SIG-M5 (cell line): ENCODE measurements around the gene CD80.

Source experiments
- DNase-seq: peaks from one replicate; lab custom pipeline; 2025; lab: John Stamatoyannopoulos, UW

Gene CD80

DNA sequence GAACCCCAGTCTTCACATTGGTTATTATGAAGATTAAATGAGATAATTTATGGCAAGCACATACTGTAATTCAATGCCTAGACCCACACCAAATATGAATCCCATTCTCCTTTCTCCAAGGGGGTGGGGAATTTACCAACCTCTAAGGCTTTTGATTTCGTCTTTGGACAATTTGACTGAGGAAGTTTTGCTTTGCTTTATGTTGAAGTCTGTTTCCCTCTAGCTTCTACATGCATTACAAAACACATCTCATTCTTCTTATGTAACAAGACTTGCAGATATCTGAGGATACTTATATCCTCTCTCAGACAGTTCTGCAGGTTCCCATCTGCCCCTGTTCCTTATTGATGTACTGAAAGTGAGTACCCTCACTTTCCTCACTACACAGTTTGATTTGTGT, 12.2 kb downstream of the CD80 start:
- DNase-seq: no peak

DNA sequence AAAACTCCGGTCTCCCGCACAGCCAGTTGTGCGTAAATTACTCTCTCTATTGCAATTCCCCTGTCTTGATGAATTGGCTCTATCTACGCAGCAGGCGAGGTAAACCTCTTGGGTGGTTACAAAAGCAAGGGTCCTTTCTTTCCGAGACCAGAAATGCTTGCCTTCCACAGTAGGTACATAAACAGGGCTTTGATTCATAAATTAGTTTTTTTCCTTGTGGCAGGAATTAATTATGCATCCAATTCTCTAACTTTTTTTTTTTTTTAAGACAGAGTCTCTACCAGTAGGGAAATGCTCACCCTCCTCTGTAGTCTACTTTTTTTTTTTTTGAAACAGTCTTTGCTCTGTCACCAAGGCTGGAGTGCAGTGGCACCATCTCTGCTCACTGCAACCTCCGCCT, 16.3 kb downstream of the CD80 start:
- no peak for DNase-seq

DNA sequence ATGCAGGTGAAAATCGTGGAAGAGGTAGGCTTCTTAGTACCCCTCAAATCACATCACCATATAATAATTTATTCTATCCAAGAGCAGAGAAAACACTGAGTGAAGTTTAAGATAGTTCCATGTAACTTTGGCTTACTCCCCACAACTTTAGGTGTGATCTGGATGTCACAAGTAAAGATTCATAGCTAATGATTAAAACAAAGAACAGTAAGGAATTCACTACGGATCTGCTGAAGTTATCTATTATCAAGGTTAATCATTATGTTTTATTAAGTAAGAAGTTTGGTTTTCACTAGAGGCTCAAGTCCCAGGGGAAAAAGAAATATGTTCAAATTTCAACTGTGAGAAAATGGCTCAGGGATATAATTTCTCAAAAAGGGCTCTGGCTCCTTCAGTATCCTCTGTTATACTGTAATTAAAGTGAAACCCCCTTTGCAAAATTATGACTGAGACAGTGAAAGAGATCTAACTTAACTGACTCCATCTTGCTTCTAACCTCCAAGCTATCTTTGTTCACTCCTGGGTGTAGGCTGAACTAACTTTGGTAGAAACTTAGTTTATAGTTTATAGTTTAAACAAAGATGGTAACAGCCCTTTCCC, 17.1 kb downstream of the CD80 start:
- no peak for DNase-seq

DNA sequence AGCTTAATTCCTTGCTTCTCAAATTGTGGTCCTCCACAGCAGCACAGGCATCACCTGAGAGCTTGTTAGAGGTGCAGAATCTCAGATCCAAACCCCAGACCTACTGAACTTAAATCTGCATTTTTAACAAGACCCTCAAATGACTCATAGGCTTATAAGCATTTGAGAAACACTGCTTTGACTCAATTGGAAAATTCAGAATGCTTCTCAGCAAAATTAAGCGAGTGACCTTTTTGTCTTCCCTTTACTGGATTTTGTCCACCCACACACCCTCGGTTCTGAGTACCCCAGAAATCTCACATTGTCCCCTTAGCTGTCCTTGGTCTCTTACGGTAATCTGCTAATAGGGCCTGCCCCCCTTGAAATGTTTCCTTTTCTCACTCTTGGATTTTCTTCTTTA, 17.9 kb downstream of the CD80 start:
- DNase-seq: no peak

DNA sequence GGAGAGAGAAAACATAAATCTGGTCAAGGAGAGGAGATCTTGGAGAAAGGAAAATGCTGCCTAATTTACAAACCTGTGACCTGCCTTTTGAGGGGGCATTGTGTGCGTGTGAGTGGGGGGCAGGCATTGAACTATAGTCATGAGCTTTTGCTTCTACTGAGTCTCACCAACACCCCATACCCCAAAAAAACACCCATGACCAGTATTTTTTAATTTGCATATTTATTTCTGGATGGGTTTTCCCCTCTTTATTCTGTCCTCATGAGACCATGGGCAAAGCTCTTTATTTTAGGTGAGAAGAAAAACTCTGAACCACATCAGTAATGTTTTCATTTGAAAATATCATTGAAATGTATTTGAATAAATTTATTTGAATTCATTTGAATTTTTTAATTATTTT, 20.6 kb downstream of the CD80 start:
- no peak for DNase-seq

DNA sequence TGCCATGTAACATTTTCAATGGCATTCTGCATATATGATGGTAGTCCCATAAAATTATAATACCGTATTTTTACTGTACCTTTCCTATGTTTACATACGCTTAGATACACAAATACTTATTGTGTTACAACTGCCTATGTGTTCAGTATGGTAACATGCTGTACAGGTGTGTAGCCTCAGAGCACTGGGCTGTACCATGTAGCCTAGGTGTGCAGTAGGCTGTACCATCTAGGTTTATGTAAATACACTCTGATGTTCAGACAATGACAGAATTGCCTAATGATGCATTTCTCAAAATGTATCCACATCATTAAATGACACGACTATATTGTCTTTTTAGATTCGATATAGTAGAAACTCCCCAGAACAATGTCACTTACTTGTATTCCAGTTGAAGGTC, 22.7 kb downstream of the CD80 start:
- no peak for DNase-seq

DNA sequence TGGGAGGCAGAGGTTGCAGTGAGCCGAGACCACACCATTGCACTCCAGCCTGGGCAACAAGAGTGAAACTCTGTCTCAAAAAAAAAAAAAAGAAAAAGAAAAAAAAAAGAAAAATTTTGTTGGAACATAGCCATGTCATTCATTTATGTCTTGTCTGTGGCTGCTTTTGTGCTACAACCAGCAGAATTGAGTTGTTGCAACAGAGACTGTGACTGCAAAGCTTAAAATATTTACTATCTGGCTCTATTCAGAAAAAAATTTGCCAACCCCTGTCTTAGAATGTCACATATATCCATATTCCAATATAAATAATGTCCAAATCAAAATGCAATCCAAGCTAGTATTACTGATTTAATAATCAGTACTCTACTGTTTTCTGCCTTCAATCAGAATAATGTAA, 25.1 kb downstream of the CD80 start:
- no peak for DNase-seq

DNA sequence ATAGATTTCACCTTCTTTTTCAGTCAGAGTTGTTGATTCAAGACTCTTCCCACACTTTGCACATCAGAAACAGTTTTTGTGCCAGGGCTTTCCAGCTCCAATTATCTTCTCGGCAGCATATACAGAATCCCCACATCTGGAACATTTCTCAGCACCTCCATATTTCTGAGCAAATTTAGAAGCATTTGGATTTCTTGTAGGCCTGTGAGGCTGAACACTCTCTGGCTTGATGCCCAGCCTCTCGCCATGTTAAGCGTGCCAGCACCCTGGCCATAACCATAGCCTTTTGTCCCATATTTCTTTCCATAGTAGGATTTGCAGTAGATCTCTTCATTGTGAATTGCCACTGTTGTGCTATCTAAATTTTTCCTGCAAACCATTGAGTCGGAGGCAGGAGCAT, 28.3 kb downstream of the CD80 start:
- DNase-seq: no peak

DNA sequence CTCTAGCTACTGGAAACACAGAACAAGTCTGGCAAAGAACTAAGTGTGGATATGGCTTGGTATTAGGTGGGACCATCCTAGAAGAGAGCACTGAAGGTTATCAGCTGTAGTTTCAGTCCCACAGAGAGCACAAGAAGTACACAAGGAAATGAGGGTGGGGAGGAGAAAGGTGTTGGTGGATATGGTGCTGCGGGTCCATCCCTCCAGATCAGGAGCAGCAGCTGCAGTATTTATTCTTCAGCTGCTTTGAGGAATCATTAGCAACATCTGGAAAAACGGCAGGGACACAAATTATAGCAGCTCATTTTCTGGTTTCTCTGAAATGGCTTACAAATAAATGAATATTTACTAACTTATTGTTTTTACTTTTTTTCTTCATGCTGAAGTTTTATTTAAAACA, 29.0 kb downstream of the CD80 start:
- no peak for DNase-seq

DNA sequence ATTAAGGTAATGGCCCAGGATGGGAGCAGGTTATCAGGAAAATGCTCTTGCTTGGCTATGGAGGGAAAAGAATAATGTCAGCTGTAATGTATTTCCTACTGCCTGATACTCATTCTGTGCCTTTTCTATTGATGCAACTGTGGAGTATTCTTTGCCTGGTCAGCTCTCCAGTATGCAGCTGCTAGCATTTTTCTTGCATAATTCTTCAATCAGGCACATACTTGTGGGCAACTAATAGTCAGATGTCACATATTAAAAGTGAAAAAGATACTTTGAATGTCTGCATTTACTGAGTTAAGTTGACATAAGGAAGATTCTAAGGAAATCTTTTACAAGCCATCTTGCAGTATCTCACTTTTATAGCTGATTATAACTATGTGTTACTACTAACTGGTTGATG, 29.5 kb downstream of the CD80 start:
- no peak for DNase-seq

DNA sequence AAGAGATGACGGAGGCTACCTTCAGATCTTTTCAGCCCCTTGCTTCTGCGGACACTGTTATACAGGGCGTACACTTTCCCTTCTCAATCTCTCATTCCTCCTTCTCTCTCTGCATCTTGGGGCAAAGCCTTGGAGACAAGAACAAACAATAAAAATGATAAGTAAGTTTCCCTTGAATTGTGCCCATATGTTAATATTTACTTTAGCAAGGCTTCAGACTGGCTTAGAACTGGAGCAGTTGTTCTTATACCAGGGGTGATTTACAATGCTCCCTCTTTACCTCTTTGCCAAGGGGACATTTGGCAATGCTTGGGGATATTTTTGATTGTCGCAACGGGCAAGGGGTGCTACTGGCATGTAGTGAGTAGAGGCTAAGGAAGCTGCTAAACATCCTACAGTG, 31.7 kb downstream of the CD80 start:
- no peak for DNase-seq

DNA sequence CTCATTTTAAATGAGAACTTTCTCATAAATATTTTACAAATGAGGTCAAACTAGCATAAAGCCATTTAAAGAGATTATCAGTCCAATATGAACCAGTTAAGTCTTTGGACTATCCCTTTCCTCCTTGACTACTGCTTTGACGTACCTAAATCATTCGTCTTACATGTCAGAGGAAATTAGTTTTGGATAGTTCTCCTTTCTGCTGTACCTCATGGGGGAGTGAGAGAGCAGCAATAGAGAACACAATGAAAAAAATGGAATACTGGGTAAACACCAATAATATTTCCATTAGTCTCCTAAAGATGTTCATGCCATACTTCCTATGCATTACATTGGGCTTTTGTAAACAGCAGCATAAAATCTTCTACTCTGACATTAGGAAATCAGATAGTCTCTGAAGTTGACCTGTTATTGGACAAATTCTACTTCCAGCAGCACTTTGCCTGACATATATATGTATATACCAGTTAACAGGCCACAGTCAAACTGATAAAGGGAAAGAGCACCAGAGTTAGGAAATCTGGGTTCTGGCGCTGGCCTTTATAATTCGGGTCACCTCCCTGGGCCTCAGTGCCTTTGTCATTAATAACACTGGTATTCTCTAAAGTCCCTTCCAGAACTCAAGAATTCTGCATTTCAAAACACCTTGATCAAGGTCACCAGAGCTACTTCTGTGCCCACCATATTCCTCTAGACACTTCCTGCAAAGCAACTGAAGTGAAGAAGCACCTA, 34.3 kb downstream of the CD80 start:
- DNase-seq: no peak

DNA sequence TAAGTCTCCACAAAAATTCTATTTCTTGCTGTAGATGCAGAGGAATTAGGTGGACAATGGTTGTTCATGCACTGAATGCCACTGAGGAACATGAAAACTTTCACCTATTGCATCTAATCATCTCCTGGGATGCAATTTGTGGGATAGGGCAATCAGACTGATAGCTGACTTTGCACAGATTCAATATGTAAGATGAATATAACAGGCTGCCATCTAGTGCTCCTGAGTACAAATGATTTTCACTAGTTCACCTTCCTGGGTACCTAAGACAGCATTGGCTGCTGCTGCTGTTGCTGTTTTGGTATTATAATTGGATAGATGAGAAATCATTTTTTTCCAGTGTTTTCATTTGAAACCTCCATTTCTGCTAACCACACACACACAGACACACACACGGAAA, 41.4 kb downstream of the CD80 start:
- DNase-seq: no peak

DNA sequence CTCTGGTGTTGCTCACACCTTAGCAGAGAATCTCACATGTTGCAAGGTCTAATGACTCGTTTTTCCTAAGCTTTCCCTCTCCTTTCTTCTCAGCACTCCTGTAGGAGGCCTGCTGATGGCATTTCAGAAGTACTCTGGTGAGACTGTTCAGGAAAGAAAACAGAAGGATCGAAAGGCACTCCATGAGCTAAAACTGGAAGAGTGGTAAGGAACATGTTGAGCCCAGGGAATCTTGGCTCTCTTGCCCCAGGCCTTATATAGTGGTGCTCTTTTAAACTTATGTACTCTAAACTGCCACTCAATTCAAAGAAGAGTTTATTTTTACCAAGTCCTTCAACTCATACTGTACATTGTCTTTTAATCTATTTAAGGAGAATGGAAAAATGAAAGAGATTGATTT, 42.3 kb downstream of the CD80 start:
- DNase-seq: no peak

DNA sequence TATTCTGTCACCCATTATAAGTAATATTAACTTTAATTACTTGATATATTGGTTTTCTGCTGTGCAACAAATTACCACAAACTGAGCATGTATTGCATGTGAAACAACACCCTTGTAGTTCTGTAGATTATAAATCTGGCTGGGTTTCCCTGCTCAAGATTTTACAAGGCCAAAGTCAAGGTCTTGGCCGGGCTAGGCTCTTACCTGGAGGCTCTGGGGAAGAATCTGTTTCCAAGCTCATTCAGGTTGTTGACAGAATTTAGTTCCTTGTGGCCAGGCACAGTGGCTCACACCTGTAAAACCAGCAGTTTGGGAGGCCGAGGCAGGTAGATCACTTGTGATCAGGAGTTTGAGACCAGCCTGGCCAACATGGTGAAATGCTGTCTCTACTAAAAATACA, 44.8 kb downstream of the CD80 start:
- DNase-seq: no peak

DNA sequence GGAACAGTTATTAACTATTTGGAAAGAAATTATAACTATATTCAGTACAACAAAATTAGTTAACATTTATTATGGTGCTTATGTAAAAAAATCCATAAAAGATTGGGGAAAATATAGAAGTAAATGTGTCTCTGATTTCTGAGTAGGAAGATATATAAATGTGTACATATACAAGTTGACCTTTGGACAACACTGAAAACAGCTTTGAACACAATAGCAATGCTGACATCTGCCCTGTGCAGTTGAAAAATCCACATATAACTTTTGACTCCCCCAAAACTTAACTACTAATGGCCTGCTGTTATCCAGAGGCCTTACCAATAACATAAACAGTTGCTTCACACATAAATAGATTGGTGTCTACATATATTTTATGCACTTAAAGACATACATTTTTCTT, 48.7 kb downstream of the CD80 start:
- DNase-seq: no peak

DNA sequence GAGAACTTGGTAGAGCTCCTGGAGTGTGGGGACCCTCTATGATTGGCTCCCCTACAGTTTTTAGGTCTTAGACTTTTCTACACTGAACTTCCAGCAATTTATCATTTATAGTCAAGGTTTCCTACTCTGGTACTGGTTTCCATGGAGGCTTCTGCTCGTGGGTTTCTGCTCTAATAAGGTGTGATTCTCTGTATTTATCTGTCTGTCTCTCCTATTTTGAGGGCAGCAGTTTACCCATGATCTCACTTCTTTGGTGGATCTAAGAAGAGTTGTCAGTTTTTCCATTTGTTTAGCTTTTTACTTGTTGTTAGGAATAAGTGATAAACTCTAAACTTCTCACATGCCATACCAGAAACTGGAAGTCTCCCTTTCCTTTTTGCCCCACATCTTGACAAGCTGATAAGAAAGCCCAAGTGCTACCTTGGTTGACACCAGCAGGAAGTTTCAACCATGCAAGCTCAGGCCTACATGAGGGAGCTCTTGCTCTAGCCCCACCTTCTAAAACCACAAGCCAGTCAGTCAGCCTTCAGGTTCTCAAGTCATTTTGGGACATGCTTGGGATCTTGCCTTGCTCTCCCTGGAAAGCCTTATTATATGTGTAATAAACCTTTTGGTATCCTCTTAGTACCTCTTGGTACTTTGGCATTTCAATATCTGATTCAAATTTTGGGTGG, 51.1 kb downstream of the CD80 start:
- no peak for DNase-seq

DNA sequence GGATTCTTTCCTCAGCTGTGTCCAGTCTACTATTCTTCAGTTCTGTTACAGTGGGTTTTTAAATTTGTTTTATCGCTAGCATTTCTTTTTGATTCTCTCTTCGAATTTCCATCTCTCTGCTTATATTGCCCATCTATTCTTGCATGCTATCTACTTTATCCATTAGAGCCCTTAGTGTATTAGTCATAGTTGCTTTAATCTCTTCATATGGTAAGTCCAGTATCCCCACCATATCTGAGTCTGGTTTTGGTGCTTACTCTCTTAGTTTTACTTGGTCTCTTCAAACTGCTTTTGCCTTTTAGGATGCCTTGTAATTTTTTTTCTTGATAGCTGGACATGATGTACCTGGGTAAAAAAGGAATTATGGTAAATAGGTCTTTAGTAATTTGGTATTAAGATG, 52.0 kb downstream of the CD80 start:
- no peak for DNase-seq

DNA sequence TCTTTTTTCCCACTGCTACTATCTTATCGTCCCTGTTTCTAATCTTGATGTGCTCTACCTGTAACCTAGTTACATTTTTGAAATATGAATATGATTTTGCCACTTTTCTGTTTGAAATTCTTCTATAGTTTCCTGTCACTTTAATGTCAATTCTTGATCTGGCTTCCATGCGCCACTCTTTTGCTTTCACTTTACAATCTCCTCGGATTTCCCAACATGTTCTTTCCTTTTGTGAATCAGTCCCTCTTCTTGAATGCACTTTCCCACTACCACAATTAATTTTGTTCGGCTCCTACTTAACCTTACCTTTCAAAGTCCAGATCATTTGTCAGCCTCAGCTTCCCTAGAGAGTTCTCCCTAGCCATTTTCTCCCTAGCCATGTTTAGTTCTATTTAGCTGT, 52.8 kb downstream of the CD80 start:
- DNase-seq: no peak

DNA sequence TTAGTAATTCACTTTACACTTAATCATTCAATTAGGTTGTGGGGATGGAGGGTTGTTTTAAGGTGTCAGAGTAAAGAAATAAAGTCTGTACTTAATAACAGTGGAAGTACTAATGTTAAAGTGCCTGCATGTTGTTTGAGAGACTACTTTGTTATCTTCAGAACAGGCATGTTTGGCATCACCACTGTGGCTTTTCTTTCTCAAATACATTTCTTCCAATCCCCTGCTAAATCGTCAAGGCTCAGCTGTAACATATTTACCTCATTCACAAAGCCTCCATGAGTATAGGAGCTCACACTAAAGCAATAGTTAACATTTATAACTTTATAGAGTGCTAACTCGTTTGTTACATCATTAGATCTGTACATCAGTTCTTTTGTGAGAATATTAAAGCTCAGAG, 58.5 kb downstream of the CD80 start:
- DNase-seq: no peak

DNA sequence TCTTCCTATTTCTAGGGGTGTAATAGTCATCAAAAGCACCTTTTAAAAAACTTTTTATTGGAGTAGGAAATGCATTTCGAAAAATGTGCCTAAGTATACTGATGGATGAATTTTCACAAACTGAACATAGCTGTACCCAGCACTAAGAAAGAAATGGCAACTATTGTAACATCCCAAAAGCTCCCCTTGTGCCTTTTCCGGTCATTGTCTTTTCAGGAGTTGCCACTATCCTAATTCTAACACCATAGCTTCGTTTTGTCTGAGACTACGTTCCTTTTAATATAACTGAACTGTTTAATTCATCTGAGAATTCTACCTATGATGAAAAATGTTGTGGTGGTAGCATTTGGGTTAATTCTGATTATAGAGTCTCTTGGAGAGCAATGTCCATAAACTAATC, 59.1 kb downstream of the CD80 start:
- DNase-seq: no peak

DNA sequence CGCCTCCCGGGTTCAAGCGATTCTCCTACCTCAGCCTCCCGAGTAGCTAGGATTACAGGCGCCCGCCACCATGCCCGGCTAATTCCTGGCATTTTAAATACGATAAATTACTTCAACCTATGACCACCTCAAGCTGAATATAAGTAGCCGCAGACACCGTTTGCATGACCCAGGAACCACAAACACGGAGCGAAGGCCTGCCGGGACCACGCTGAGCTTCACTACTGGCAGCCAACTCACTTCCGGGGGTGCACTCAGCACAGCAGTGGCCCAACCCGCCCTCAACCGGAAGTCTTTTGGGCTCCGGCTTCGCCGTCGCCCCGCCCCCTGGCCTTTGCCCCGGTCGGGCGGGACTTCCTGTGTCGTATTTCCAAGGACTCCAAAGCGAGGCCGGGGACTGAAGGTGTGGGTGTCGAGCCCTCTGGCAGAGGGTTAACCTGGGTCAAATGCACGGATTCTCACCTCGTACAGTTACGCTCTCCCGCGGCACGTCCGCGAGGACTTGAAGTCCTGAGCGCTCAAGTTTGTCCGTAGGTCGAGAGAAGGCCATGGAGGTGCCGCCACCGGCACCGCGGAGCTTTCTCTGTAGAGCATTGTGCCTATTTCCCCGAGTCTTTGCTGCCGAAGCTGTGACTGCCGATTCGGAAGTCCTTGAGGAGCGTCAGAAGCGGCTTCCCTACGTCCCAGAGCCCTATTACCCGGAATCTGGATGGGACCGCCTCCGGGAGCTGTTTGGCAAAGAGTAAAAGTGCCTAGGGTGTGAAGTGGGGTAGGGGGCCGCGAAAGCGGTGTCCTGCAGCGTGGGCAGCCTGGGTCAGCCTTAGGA, 61.0 kb downstream of the CD80 start, which contains the start of gene TIMMDC1:
Gene TIMMDC1 (plus strand): TSS at position 362 of the 826 bp plus-strand sequence. CDS start 187 bp downstream, at position 549.
- peak; percentile 75 for DNase-seq

DNA sequence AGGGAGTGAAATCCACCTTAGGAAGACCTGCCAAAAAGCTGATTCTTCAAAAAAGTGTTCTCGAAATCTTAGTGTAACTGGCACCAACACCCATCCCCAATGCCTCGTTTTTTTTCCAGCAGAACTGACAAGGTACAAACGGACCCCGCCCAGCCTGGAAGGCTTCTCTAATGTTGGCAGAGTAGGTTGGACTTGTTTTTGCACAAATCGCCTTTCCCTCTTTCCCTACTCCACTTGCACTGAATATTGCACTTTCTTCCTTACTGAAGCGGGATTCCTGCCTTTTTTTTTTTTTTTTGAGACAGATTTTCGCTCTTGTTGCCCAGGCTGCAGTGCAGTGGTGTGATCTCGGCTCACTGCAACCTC, 61.6 kb downstream of the CD80 start:
- DNase-seq: no peak
